Gastroesophageal sphincter (tissue), 4 donors: ENCODE measurements around the gene CYLD. TPM values are rescaled to one million over a fixed set of nuclear protein-coding genes. Genes with fewer than 3 reads are reported as not detected.

Experiments
- ATAC-seq: fragments of 150-250 bp; one replicate; pipeline ENCODE4 v1.9.1; 2016; ENCODE audit warnings: mild to moderate bottlenecking, moderate library complexity
- H3K27ac ChIP-seq, 4 donors: fragments of 200-600 bp; sonication (generic) in 3 of 4; 1 replicate in 3 of 4; 2 replicates in 1 of 4; pipeline ENCODE4 v1.5.1; 2016 to 2019
- H3K27me3 ChIP-seq: fragments of 200-600 bp; sonication (generic); one replicate; pipeline ENCODE4 v1.5.1; 2019
- H3K36me3 ChIP-seq, 2 donors: fragments of 200-600 bp; sonication (generic); one replicate each; pipeline ENCODE4 v1.5.1; 2019; ENCODE audit warnings: control low read depth in 1 of 2
- H3K4me1 ChIP-seq, 3 donors: fragments of 200-600 bp; sonication (generic); 1 replicate in 2 of 3; 2 replicates in 1 of 3; pipeline ENCODE4 v1.5.1; 2016 to 2019; ENCODE audit warnings: control low read depth in 2 of 3
- H3K4me3 ChIP-seq, 2 donors: fragments of 200-600 bp; sonication (generic); one replicate each; pipeline ENCODE4 v1.5.1; 2019; ENCODE audit warnings: mild to moderate bottlenecking in 1 of 2, moderate library complexity in 1 of 2
- H3K9me3 ChIP-seq, 3 donors: fragments of 200-600 bp; sonication (generic); one replicate each; pipeline ENCODE4 v1.5.1; 2017 to 2019; ENCODE audit warnings: control low read depth in 2 of 3
- EP300 ChIP-seq: sonication (generic); formaldehyde crosslinking; IDR thresholded peaks from one replicate; pipeline ENCODE4 v1.6.1; 2017; ENCODE audit warnings: antibody characterized with exemption, mild to moderate bottlenecking
- POLR2A ChIP-seq, 2 donors: fragments of 450-650 bp; IDR thresholded peaks; one replicate each; pipeline ENCODE4 v1.6.1; 2017; ENCODE audit warnings: antibody characterized with exemption in 2 of 2, mild to moderate bottlenecking in 2 of 2, moderate library complexity in 1 of 2
- POLR2AphosphoS5 ChIP-seq: sonication (generic); formaldehyde crosslinking; IDR thresholded peaks from one replicate; pipeline ENCODE4 v1.6.1; 2017; ENCODE audit warnings: antibody characterized with exemption
- WGBS, 2 donors: methylation state at CpG; one replicate each; pipeline ENCODE4 v1.1.5; 2018; ENCODE audit warnings: low coverage in 1 of 2; 5-methylcytosine and 5-hydroxymethylcytosine counted together
- total RNA-seq, 4 donors: library from RNA; depleted of rRNA; stranded (reverse); fragments of >200 nt; gene quantifications; one replicate each; pipeline ENCODE4 v1.1.0, GENCODE V29; 2016
- TF ChIP-seq, protein P1 (sequence below), 4 experiments: fragments of 200-600 bp in 2 of 4; fragments of 450-650 bp in 2 of 4; sonication (generic) in 1 of 4; IDR thresholded peaks; one replicate each; pipeline ENCODE4 v1.5.1; 2017 to 2019; ENCODE audit warnings: antibody characterized with exemption in 4 of 4, mild to moderate bottlenecking in 2 of 4, moderate library complexity in 2 of 4

The CYLD gene
- total RNA-seq, 4 donors from 2014 or later, result 39.2 to 82.5 (median 53.2) TPM

GRCh38 chr16:50721549-50722404 lies 20.1 kb upstream of the CYLD start:
- H3K27me3 ChIP-seq, result no peaks in the 10 kb centered on the region
- H3K4me1 ChIP-seq, result no peaks in the 10 kb centered on the region
- 84 to 85% methylated on average over 3 to 5 of the region's 6 CpGs for WGBS, 2 donors
- H3K27ac ChIP-seq, result no peak overlapping the region
- peaks cover 0 to 16% of the 10 kb centered on the region in 2 donors for H3K36me3 ChIP-seq
- ATAC-seq, result no peak
- no peak overlapping the region for H3K4me3 ChIP-seq
- no peaks in the 10 kb centered on the region for H3K9me3 ChIP-seq
- TF ChIP-seq EP300, result no peak
- TF ChIP-seq POLR2AphosphoS5, result no peak
- TF ChIP-seq, protein P1, sequence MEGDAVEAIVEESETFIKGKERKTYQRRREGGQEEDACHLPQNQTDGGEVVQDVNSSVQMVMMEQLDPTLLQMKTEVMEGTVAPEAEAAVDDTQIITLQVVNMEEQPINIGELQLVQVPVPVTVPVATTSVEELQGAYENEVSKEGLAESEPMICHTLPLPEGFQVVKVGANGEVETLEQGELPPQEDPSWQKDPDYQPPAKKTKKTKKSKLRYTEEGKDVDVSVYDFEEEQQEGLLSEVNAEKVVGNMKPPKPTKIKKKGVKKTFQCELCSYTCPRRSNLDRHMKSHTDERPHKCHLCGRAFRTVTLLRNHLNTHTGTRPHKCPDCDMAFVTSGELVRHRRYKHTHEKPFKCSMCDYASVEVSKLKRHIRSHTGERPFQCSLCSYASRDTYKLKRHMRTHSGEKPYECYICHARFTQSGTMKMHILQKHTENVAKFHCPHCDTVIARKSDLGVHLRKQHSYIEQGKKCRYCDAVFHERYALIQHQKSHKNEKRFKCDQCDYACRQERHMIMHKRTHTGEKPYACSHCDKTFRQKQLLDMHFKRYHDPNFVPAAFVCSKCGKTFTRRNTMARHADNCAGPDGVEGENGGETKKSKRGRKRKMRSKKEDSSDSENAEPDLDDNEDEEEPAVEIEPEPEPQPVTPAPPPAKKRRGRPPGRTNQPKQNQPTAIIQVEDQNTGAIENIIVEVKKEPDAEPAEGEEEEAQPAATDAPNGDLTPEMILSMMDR (IDR thresholded peaks at IDR 0.05), result no peak
- TF ChIP-seq POLR2A (IDR thresholded peaks at IDR 0.05), result no peak

DNA sequence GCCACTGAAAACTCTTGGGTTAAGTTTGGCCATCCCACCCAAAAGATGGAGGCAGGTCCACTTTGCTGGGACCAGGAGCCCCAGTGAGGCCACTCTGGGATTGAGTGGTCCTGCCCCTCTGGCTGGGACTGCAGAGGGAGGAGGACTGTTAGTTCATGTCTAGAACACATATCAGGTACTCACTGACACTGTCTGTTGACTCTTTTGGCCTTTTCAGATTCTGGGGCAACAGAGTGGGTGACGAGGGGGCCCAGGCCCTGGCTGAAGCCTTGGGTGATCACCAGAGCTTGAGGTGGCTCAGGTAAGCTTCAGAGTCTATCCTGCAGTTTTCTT lies 19.5 kb upstream of the CYLD start:
- H3K36me3 ChIP-seq, result peaks cover 0 to 16% of the 10 kb centered on the region in 2 donors
- H3K27ac ChIP-seq, result no peak overlapping the region
- H3K4me1 ChIP-seq, result no peaks in the 10 kb centered on the region
- TF ChIP-seq, protein P1 (IDR thresholded peaks at IDR 0.05), result no peak
- TF ChIP-seq POLR2A (IDR thresholded peaks at IDR 0.05) (no peak), EP300 (no peak), POLR2AphosphoS5 (no peak)
- no CpG with 5 or more reads among the region's 1 CpG for WGBS, 2 donors
- no peak overlapping the region for H3K4me3 ChIP-seq
- no peaks in the 10 kb centered on the region for H3K9me3 ChIP-seq
- ATAC-seq, result no peak
- no peaks in the 10 kb centered on the region for H3K27me3 ChIP-seq

DNA sequence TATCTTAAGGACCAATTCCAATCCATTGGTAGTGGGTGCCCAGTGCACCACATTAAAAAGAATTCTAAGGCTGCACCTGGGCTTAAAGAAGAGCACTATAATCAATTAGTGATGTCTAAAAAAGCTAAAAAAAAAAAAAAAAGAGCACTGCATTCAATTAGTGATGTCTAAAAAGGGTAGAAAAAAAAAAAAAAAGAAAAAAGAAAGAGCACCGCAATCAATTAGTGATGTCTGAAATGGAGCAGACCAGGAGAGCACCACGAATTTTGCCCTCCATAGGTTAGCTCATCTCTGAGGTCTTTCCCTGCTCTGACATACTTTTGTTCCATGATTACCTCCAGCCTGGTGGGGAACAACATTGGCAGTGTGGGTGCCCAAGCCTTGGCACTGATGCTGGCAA lies 18.9 kb upstream of the CYLD start:
- Histone ChIP-seq H3K27ac (no peak overlapping the region), H3K27me3 (no peaks in the 10 kb centered on the region), H3K4me1 (no peaks in the 10 kb centered on the region), H3K36me3 (peaks cover 0 to 16% of the 10 kb centered on the region in 2 donors), H3K9me3 (no peaks in the 10 kb centered on the region), H3K4me3 (no peak overlapping the region)
- TF ChIP-seq POLR2A (IDR thresholded peaks at IDR 0.05) (no peak), POLR2AphosphoS5 (no peak), EP300 (no peak)
- TF ChIP-seq, protein P1 (IDR thresholded peaks at IDR 0.05), result no peak
- no peak for ATAC-seq
- WGBS, 2 donors, result 67 to 71% methylated on average over 1 to 2 of the region's 2 CpGs

- no peaks in the 10 kb centered on the region for H3K4me1 ChIP-seq
- H3K9me3 ChIP-seq, result no peaks in the 10 kb centered on the region
- H3K36me3 ChIP-seq, result peaks cover 0 to 16% of the 10 kb centered on the region in 2 donors
- no peaks in the 10 kb centered on the region for H3K27me3 ChIP-seq
- no peak for ATAC-seq
- no peak overlapping the region for H3K4me3 ChIP-seq
- no peak overlapping the region for H3K27ac ChIP-seq
- no peak for TF ChIP-seq POLR2AphosphoS5
- TF ChIP-seq EP300, result no peak
- no peak for TF ChIP-seq POLR2A (IDR thresholded peaks at IDR 0.05)
- TF ChIP-seq, protein P1 (IDR thresholded peaks at IDR 0.05), result no peak
These were observed 17.6 kb upstream of the CYLD start for GRCh38 chr16:50724306-50724705.
